Measurements from ENCODE around the gene VPS41. TPM values are rescaled to one million over a fixed set of nuclear protein-coding genes. Genes with fewer than 3 reads are reported as not detected.

VPS41 gene
- total and polyA plus RNA-seq, 2 of the 13 experiments (the other 11 are each of a cell fraction or from before 2014, with no cell fraction given), result 12.1 to 43.4 TPM

DNA sequence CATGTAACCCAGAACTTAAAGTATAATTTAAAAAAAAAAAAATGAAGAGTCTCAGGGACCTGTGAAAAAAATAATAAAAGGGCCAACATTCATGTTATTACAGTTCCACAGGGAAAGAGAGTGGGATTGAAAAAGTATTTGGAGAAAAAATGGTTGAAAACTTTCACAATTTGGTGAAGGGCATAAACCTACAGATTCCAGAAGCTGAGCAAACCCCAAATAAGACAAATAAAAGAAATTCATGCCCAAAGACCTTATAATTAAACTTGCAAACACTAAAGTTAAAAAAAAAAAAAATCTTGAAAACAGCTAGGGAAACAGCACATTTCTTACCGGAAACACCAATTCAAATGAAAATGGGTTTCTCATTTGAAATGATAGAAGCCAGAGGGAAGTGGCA, 19.9 kb downstream of the VPS41 start (continued):
- TF ChIP-seq ZNF142 (CRISPR knock-in tag; IDR thresholded peaks at IDR 0.05) (no peak), TBX3 (IDR thresholded peaks at IDR 0.05; ENCODE audit: borderline replicate concordance) (no peak), ZNF350 (CRISPR knock-in tag; IDR thresholded peaks at IDR 0.05; ENCODE audit: borderline replicate concordance, low read depth) (no peak), ZHX1 (CRISPR knock-in tag; IDR thresholded peaks at IDR 0.05; ENCODE audit: low read depth) (no peak), ZMAT5 (CRISPR knock-in tag; IDR thresholded peaks at IDR 0.05; ENCODE audit: borderline replicate concordance, low read depth) (no peak), ZNF572 (CRISPR knock-in tag; IDR thresholded peaks at IDR 0.05) (no peak), SMC3 (IDR thresholded peaks at IDR 0.05; ENCODE audit: low read length) (no peak), ESRRA (CRISPR knock-in tag; IDR thresholded peaks at IDR 0.05; ENCODE audit: low read depth) (no peak), KLF9 (CRISPR knock-in tag; IDR thresholded peaks at IDR 0.05; ENCODE audit: low read depth) (no peak), IRF2 (CRISPR knock-in tag; IDR thresholded peaks at IDR 0.05) (no peak), RFX5 (IDR thresholded peaks at IDR 0.05; ENCODE audit: low read depth, low read length) (no peak), SALL2 (CRISPR knock-in tag; IDR thresholded peaks at IDR 0.05) (no peak), DNMT1 (CRISPR knock-in tag; IDR thresholded peaks at IDR 0.05) (no peak), HOXA7 (CRISPR knock-in tag; IDR thresholded peaks at IDR 0.05) (no peak), GABPA (IDR thresholded peaks at IDR 0.05; ENCODE audit: low read depth, low read length) (no peak), GABPA (CRISPR knock-in tag; IDR thresholded peaks at IDR 0.05; ENCODE audit: low read depth) (no peak)
- TF ChIP-seq, protein P1, sequence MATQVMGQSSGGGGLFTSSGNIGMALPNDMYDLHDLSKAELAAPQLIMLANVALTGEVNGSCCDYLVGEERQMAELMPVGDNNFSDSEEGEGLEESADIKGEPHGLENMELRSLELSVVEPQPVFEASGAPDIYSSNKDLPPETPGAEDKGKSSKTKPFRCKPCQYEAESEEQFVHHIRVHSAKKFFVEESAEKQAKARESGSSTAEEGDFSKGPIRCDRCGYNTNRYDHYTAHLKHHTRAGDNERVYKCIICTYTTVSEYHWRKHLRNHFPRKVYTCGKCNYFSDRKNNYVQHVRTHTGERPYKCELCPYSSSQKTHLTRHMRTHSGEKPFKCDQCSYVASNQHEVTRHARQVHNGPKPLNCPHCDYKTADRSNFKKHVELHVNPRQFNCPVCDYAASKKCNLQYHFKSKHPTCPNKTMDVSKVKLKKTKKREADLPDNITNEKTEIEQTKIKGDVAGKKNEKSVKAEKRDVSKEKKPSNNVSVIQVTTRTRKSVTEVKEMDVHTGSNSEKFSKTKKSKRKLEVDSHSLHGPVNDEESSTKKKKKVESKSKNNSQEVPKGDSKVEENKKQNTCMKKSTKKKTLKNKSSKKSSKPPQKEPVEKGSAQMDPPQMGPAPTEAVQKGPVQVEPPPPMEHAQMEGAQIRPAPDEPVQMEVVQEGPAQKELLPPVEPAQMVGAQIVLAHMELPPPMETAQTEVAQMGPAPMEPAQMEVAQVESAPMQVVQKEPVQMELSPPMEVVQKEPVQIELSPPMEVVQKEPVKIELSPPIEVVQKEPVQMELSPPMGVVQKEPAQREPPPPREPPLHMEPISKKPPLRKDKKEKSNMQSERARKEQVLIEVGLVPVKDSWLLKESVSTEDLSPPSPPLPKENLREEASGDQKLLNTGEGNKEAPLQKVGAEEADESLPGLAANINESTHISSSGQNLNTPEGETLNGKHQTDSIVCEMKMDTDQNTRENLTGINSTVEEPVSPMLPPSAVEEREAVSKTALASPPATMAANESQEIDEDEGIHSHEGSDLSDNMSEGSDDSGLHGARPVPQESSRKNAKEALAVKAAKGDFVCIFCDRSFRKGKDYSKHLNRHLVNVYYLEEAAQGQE (IDR thresholded peaks at IDR 0.05; ENCODE audit: borderline replicate concordance in 1 of 2, low read depth in 1 of 2, low read length in 2 of 2), result no peak

Data from HepG2 (cell line).